Measurements from ENCODE around the gene SYCP1. TPM values are rescaled to one million over a fixed set of nuclear protein-coding genes. Genes with fewer than 3 reads are reported as not detected.

The SYCP1 gene
- total and polyA plus RNA-seq, 10 of the 15 experiments (the other 5 are each of a cell fraction or from before 2014, with no cell fraction given): not detected

DNA sequence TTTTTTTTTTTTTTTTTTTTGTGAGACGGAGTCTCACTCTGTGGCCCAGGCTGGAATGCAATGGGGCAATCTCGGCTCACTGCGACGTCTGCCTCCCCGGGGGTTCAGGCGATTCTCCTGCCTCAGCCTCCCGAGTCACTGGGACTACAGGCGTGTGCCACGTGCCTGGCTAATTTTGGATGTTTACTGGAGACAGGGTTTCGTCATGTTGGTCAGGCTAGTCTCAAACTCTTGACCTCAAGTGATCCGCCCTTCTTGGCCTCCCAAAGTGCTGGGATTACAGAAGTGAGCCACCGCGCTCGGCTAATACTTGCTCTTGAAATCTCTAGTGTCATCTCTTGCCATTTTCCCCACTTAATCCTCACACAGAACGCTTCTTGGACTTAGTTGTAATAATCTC, 1.1 kb upstream of the SYCP1 start:
- Histone ChIP-seq H2AFZ (ENCODE audit: control insufficient read depth, low read depth, low read length) (no peak overlapping the region), H3K27ac (ENCODE audit: control insufficient read depth, insufficient read depth) (no peak overlapping the region), H4K20me1 (ENCODE audit: control insufficient read depth, insufficient read depth) (no peaks in the 10 kb centered on the region), H3K4me2 (ENCODE audit: control insufficient read depth, insufficient read depth) (no peak overlapping the region), H3K9ac (ENCODE audit: control insufficient read depth, insufficient read depth, low read length) (no peak overlapping the region), H3K4me1 (ENCODE audit: control insufficient read depth, insufficient read depth, low read length) (no peaks in the 10 kb centered on the region), H3K79me2 (ENCODE audit: control insufficient read depth, insufficient read depth, low read length) (no peaks in the 10 kb centered on the region), H3K36me3 (ENCODE audit: control insufficient read depth in 2 of 2, insufficient read depth in 2 of 2, low read length in 1 of 2) (no peaks in the 10 kb centered on the region), H3K27me3 (replicated peaks in 1 of 2; ENCODE audit: control insufficient read depth in 2 of 2, insufficient read depth in 2 of 2, low read length in 1 of 2) (no peaks in the 10 kb centered on the region), H3K9me3 (replicated peaks; ENCODE audit: control insufficient read depth, insufficient read depth, low read length) (no peaks in the 10 kb centered on the region), H3K4me3 (no peak overlapping the region)
- CTCF ChIA-PET: no interaction called here
- WGBS (ENCODE audit: insufficient coverage, insufficient replicate concordance, low lambda C conversion rate, missing lambda C conversion rate): 64% methylated on average over 14 of the region's 15 CpGs
- no peak for FAIRE-seq
- POLR2A ChIA-PET: no interaction called here
- in situ Hi-C loops (cut with MboI) (no loop called here), intact Hi-C loops (cut with micrococcal nuclease; ENCODE audit: unreplicated experiment) (no loop called here)
- RAD21 ChIA-PET (ENCODE audit: unreplicated experiment): no interaction called here
- TF ChIP-seq, protein P1, sequence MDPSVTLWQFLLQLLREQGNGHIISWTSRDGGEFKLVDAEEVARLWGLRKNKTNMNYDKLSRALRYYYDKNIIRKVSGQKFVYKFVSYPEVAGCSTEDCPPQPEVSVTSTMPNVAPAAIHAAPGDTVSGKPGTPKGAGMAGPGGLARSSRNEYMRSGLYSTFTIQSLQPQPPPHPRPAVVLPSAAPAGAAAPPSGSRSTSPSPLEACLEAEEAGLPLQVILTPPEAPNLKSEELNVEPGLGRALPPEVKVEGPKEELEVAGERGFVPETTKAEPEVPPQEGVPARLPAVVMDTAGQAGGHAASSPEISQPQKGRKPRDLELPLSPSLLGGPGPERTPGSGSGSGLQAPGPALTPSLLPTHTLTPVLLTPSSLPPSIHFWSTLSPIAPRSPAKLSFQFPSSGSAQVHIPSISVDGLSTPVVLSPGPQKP (IDR thresholded peaks at IDR 0.05; ENCODE audit: low read depth, low read length): no peak
- TF ChIP-seq, protein P2, sequence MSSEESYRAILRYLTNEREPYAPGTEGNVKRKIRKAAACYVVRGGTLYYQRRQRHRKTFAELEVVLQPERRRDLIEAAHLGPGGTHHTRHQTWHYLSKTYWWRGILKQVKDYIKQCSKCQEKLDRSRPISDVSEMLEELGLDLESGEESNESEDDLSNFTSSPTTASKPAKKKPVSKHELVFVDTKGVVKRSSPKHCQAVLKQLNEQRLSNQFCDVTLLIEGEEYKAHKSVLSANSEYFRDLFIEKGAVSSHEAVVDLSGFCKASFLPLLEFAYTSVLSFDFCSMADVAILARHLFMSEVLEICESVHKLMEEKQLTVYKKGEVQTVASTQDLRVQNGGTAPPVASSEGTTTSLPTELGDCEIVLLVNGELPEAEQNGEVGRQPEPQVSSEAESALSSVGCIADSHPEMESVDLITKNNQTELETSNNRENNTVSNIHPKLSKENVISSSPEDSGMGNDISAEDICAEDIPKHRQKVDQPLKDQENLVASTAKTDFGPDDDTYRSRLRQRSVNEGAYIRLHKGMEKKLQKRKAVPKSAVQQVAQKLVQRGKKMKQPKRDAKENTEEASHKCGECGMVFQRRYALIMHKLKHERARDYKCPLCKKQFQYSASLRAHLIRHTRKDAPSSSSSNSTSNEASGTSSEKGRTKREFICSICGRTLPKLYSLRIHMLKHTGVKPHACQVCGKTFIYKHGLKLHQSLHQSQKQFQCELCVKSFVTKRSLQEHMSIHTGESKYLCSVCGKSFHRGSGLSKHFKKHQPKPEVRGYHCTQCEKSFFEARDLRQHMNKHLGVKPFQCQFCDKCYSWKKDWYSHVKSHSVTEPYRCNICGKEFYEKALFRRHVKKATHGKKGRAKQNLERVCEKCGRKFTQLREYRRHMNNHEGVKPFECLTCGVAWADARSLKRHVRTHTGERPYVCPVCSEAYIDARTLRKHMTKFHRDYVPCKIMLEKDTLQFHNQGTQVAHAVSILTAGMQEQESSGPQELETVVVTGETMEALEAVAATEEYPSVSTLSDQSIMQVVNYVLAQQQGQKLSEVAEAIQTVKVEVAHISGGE (CRISPR knock-in tag; IDR thresholded peaks at IDR 0.05): no peak
- TF ChIP-seq POU2F2 (IDR thresholded peaks at IDR 0.05; ENCODE audit: borderline replicate concordance, low read depth, low read length) (no peak), PAX8 (IDR thresholded peaks at IDR 0.05) (no peak), KLF5 (IDR thresholded peaks at IDR 0.05; ENCODE audit: partially characterized antibody) (no peak), ZNF217 (IDR thresholded peaks at IDR 0.05) (no peak), CBX5 (IDR thresholded peaks at IDR 0.05; ENCODE audit: low read depth) (no peak), WRNIP1 (IDR thresholded peaks at IDR 0.05; ENCODE audit: borderline replicate concordance, low read depth, low read length) (no peak), POLR2A (IDR thresholded peaks at IDR 0.05; ENCODE audit: low read depth, low read length) (no peak)
- TF ChIP-seq, protein P3, sequence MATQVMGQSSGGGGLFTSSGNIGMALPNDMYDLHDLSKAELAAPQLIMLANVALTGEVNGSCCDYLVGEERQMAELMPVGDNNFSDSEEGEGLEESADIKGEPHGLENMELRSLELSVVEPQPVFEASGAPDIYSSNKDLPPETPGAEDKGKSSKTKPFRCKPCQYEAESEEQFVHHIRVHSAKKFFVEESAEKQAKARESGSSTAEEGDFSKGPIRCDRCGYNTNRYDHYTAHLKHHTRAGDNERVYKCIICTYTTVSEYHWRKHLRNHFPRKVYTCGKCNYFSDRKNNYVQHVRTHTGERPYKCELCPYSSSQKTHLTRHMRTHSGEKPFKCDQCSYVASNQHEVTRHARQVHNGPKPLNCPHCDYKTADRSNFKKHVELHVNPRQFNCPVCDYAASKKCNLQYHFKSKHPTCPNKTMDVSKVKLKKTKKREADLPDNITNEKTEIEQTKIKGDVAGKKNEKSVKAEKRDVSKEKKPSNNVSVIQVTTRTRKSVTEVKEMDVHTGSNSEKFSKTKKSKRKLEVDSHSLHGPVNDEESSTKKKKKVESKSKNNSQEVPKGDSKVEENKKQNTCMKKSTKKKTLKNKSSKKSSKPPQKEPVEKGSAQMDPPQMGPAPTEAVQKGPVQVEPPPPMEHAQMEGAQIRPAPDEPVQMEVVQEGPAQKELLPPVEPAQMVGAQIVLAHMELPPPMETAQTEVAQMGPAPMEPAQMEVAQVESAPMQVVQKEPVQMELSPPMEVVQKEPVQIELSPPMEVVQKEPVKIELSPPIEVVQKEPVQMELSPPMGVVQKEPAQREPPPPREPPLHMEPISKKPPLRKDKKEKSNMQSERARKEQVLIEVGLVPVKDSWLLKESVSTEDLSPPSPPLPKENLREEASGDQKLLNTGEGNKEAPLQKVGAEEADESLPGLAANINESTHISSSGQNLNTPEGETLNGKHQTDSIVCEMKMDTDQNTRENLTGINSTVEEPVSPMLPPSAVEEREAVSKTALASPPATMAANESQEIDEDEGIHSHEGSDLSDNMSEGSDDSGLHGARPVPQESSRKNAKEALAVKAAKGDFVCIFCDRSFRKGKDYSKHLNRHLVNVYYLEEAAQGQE (IDR thresholded peaks at IDR 0.05; ENCODE audit: low read depth, low read length): no peak
- BruUV-seq (replicated peaks): no TSS peak
- no peak for DNase-seq (ENCODE audit: low read depth, low spot score)
- SMC1A ChIA-PET (ENCODE audit: uncharacterized antibody, unreplicated experiment): no interaction called here
- ATAC-seq: no peak
